ENCODE data around the gene IMPDH1. TPM values are rescaled to one million over a fixed set of nuclear protein-coding genes. Genes with fewer than 3 reads are reported as not detected.
"Not testable (repeated sequence)": the region's sequence is repeated elsewhere in the genome, so short reads cannot be mapped to it uniquely, and the experiment has no call there.

The IMPDH1 gene
- 39.6 TPM for polyA plus RNA-seq (2013, experiment 1 of 2)
- 38.1 TPM for polyA plus RNA-seq (2013, experiment 2 of 2)

GRCh38 chr7:128409596-128410450, at the start of gene IMPDH1:
IMPDH1 (minus strand) TSS chr7:128409982; CDS start chr7:128409901, 81 bp downstream.
- Histone ChIP-seq H4K8ac (ENCODE audit: low read depth, low read length) (no peak within 1 kb of the TSS), H3K4me1 (ENCODE audit: control insufficient read depth in 2 of 2, insufficient read depth in 1 of 2, low read depth in 1 of 2, low read length in 2 of 2) (peaks cover 16 to 22% of the 10 kb centered on the region in 2 donors), H3K27ac (replicated peaks; ENCODE audit: low read length) (no peak within 1 kb of the TSS), H2BK5ac (ENCODE audit: low read length) (no peak within 1 kb of the TSS), H3K4ac (ENCODE audit: low read length) (no peak within 1 kb of the TSS), H2AFZ (ENCODE audit: low read length) (peak within 1 kb of the TSS; percentile 92), H3K36me3 (replicated peaks in 1 of 2; ENCODE audit: control insufficient read depth in 2 of 2, insufficient read depth in 2 of 2, low read length in 2 of 2) (no peaks in the 10 kb centered on the region), H3K18ac (ENCODE audit: low read length) (peak within 1 kb of the TSS; percentile 96), H2BK12ac (ENCODE audit: low read length) (no peak within 1 kb of the TSS), H4K91ac (ENCODE audit: low read depth, low read length, poor library complexity) (no peak within 1 kb of the TSS), H3K4me3 (ENCODE audit: low read length in 2 of 2) (peak within 1 kb of the TSS; percentile 55 to 85), H2BK15ac (ENCODE audit: low read length) (peak within 1 kb of the TSS; percentile 72), H2AK5ac (ENCODE audit: low read depth, low read length) (no peak within 1 kb of the TSS), H3K14ac (ENCODE audit: low read length) (peak within 1 kb of the TSS; percentile 57), H3K23ac (ENCODE audit: low read depth, low read length, poor library complexity) (peak within 1 kb of the TSS; percentile 60), H3K27me3 (ENCODE audit: control insufficient read depth in 3 of 3, insufficient read depth in 3 of 3, low read depth in 1 of 3, low read length in 3 of 3) (peaks cover 0 to 65% (median 13%) of the 10 kb centered on the region in 3 experiments), H3K4me2 (ENCODE audit: insufficient read depth, low read length, poor library complexity, severe bottlenecking) (peak within 1 kb of the TSS; percentile 82), H3K9ac (ENCODE audit: low read depth, low read length, poor library complexity) (peak within 1 kb of the TSS; percentile 86), H3K9me3 (replicated peaks in 1 of 2; ENCODE audit: control insufficient read depth in 2 of 2, insufficient read depth in 1 of 2, low read depth in 1 of 2, low read length in 2 of 2) (peaks cover 0 to 5% of the 10 kb centered on the region in 2 donors), H3K79me1 (ENCODE audit: low read depth, low read length) (peaks cover 1% of the 10 kb centered on the region), H2BK120ac (ENCODE audit: low read depth, low read length) (peak within 1 kb of the TSS; percentile 2)
- WGBS, 2 donors (ENCODE audit: extremely low coverage in 2 of 2, insufficient read length in 2 of 2, insufficient replicate concordance in 1 of 2), result no CpG with 5 or more reads among the region's 87 CpGs
- peak; percentile 86 for DNase-seq (ENCODE audit: low spot score)

- Histone ChIP-seq H3K4me2 (ENCODE audit: insufficient read depth, low read length, poor library complexity, severe bottlenecking) (no peak overlapping the region), H3K23ac (ENCODE audit: low read depth, low read length, poor library complexity) (no peak overlapping the region), H2BK120ac (ENCODE audit: low read depth, low read length) (no peak overlapping the region), H2AFZ (ENCODE audit: low read length) (no peak overlapping the region), H3K36me3 (replicated peaks in 1 of 2; ENCODE audit: control insufficient read depth in 2 of 2, insufficient read depth in 2 of 2, low read length in 2 of 2) (peaks cover 6 to 36% of the 10 kb centered on the region in 2 donors), H2BK5ac (ENCODE audit: low read length) (no peak overlapping the region), H3K79me1 (ENCODE audit: low read depth, low read length) (peaks cover 1% of the 10 kb centered on the region), H3K14ac (ENCODE audit: low read length) (no peak overlapping the region), H2AK5ac (ENCODE audit: low read depth, low read length) (no peak overlapping the region), H3K27me3 (ENCODE audit: control insufficient read depth in 3 of 3, insufficient read depth in 3 of 3, low read depth in 1 of 3, low read length in 3 of 3) (no peaks in the 10 kb centered on the region), H3K27ac (replicated peaks; ENCODE audit: low read length) (no peak overlapping the region), H3K4ac (ENCODE audit: low read length) (no peak overlapping the region), H4K91ac (ENCODE audit: low read depth, low read length, poor library complexity) (no peak overlapping the region), H4K8ac (ENCODE audit: low read depth, low read length) (no peak overlapping the region), H3K4me3 (ENCODE audit: low read length in 2 of 2) (no peak overlapping the region), H3K9me3 (replicated peaks in 1 of 2; ENCODE audit: control insufficient read depth in 2 of 2, insufficient read depth in 1 of 2, low read depth in 1 of 2, low read length in 2 of 2) (peaks cover 2 to 8% of the 10 kb centered on the region in 2 donors), H3K4me1 (ENCODE audit: control insufficient read depth in 2 of 2, insufficient read depth in 1 of 2, low read depth in 1 of 2, low read length in 2 of 2) (peaks cover 13 to 18% of the 10 kb centered on the region in 2 donors), H2BK12ac (ENCODE audit: low read length) (no peak overlapping the region), H3K9ac (ENCODE audit: low read depth, low read length, poor library complexity) (no peak overlapping the region), H2BK15ac (ENCODE audit: low read length) (no peak overlapping the region), H3K18ac (ENCODE audit: low read length) (no peak overlapping the region)
- WGBS, 2 donors (ENCODE audit: extremely low coverage in 2 of 2, insufficient read length in 2 of 2, insufficient replicate concordance in 1 of 2), result no CpG with 5 or more reads among the region's 5 CpGs
- DNase-seq (ENCODE audit: low spot score), result peak; percentile 59
Observed at GRCh38 chr7:128459394-128459878, 49.7 kb upstream of the IMPDH1 start.

GRCh38 chr7:128458956-128459355, 49.2 kb upstream of the IMPDH1 start:
- DNase-seq (ENCODE audit: low spot score), result no peak
- H3K79me1 ChIP-seq (ENCODE audit: low read depth, low read length), result peaks cover 1% of the 10 kb centered on the region
- H4K91ac ChIP-seq (ENCODE audit: low read depth, low read length, poor library complexity), result no peak overlapping the region
- H3K4me3 ChIP-seq (ENCODE audit: low read length in 2 of 2), result no peak overlapping the region
- no peak overlapping the region for H2AK5ac ChIP-seq (ENCODE audit: low read depth, low read length)
- H2AFZ ChIP-seq (ENCODE audit: low read length), result no peak overlapping the region
- H2BK15ac ChIP-seq (ENCODE audit: low read length), result no peak overlapping the region
- no peak overlapping the region for H3K4ac ChIP-seq (ENCODE audit: low read length)
- H2BK120ac ChIP-seq (ENCODE audit: low read depth, low read length), result no peak overlapping the region
- peaks cover 16 to 20% of the 10 kb centered on the region in 2 donors for H3K4me1 ChIP-seq (ENCODE audit: control insufficient read depth in 2 of 2, insufficient read depth in 1 of 2, low read depth in 1 of 2, low read length in 2 of 2)
- no peaks in the 10 kb centered on the region for H3K27me3 ChIP-seq (ENCODE audit: control insufficient read depth in 3 of 3, insufficient read depth in 3 of 3, low read depth in 1 of 3, low read length in 3 of 3)
- H3K27ac ChIP-seq (replicated peaks; ENCODE audit: low read length), result no peak overlapping the region
- no peak overlapping the region for H2BK12ac ChIP-seq (ENCODE audit: low read length)
- no peak overlapping the region for H3K23ac ChIP-seq (ENCODE audit: low read depth, low read length, poor library complexity)
- no peak overlapping the region for H2BK5ac ChIP-seq (ENCODE audit: low read length)
- H3K36me3 ChIP-seq (replicated peaks in 1 of 2; ENCODE audit: control insufficient read depth in 2 of 2, insufficient read depth in 2 of 2, low read length in 2 of 2), result peaks cover 6 to 33% of the 10 kb centered on the region in 2 donors
- H3K18ac ChIP-seq (ENCODE audit: low read length), result no peak overlapping the region
- WGBS, 2 donors (ENCODE audit: extremely low coverage in 2 of 2, insufficient read length in 2 of 2, insufficient replicate concordance in 1 of 2), result no CpG with 5 or more reads among the region's 3 CpGs
- no peak overlapping the region for H4K8ac ChIP-seq (ENCODE audit: low read depth, low read length)
- no peak overlapping the region for H3K14ac ChIP-seq (ENCODE audit: low read length)
- no peak overlapping the region for H3K4me2 ChIP-seq (ENCODE audit: insufficient read depth, low read length, poor library complexity, severe bottlenecking)
- H3K9ac ChIP-seq (ENCODE audit: low read depth, low read length, poor library complexity), result no peak overlapping the region
- peaks cover 2 to 8% of the 10 kb centered on the region in 2 donors for H3K9me3 ChIP-seq (replicated peaks in 1 of 2; ENCODE audit: control insufficient read depth in 2 of 2, insufficient read depth in 1 of 2, low read depth in 1 of 2, low read length in 2 of 2)

DNA sequence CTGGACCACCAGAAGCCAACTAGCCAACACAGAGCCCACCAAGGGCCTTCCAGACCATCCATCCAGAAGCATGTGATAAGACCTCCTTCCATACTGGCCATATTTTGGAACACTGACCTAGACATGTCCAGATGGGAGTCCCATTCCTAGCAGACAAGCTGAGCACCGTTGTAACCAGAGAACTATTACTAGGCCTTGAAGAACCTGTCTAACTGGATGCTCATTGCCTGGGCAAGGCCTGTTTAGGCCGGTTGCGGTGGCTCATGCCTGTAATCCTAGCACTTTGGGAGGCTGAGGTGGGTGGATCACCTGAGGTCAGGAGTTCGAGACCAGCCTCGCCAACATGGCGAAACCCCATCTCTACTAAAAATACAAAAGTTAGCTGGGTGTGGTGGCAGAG, 47.6 kb upstream of the IMPDH1 start:
- not testable (repeated sequence) for H3K14ac ChIP-seq (ENCODE audit: low read length); H3K27ac ChIP-seq (replicated peaks; ENCODE audit: low read length); H3K79me1 ChIP-seq (ENCODE audit: low read depth, low read length); H3K18ac ChIP-seq (ENCODE audit: low read length); H3K4me2 ChIP-seq (ENCODE audit: insufficient read depth, low read length, poor library complexity, severe bottlenecking); H4K91ac ChIP-seq (ENCODE audit: low read depth, low read length, poor library complexity); H2AK5ac ChIP-seq (ENCODE audit: low read depth, low read length); H2BK15ac ChIP-seq (ENCODE audit: low read length); H4K8ac ChIP-seq (ENCODE audit: low read depth, low read length); H3K9ac ChIP-seq (ENCODE audit: low read depth, low read length, poor library complexity); H2BK5ac ChIP-seq (ENCODE audit: low read length); H3K27me3 ChIP-seq (ENCODE audit: control insufficient read depth in 3 of 3, insufficient read depth in 3 of 3, low read depth in 1 of 3, low read length in 3 of 3); H3K4ac ChIP-seq (ENCODE audit: low read length); H2BK12ac ChIP-seq (ENCODE audit: low read length); H2AFZ ChIP-seq (ENCODE audit: low read length); H3K23ac ChIP-seq (ENCODE audit: low read depth, low read length, poor library complexity); DNase-seq (ENCODE audit: low spot score); H3K9me3 ChIP-seq (replicated peaks in 1 of 2; ENCODE audit: control insufficient read depth in 2 of 2, insufficient read depth in 1 of 2, low read depth in 1 of 2, low read length in 2 of 2); H2BK120ac ChIP-seq (ENCODE audit: low read depth, low read length)
- Histone ChIP-seq H3K4me3 (ENCODE audit: low read length in 2 of 2) (peak overlapping the region; percentile 38 to 76), H3K36me3 (replicated peaks in 1 of 2; ENCODE audit: control insufficient read depth in 2 of 2, insufficient read depth in 2 of 2, low read length in 2 of 2) (peaks cover 4 to 27% of the 10 kb centered on the region in 2 donors), H3K4me1 (ENCODE audit: control insufficient read depth in 2 of 2, insufficient read depth in 1 of 2, low read depth in 1 of 2, low read length in 2 of 2) (peaks cover 16 to 20% of the 10 kb centered on the region in 2 donors)
- no CpG with 5 or more reads among the region's 6 CpGs for WGBS, 2 donors (ENCODE audit: extremely low coverage in 2 of 2, insufficient read length in 2 of 2, insufficient replicate concordance in 1 of 2)
